Astrocyte (in vitro differentiated cells and primary cell): ENCODE results near the gene AVEN.

ENCODE experiments used
- CTCF ChIP-seq: IDR thresholded peaks from 2 replicates; pipeline ENCODE4 v1.5.1; 2011; ENCODE audit warnings: low read depth, mild to moderate bottlenecking, inconsistent platforms, low read length, moderate library complexity; ENCODE audit not compliant: insufficient read depth
- EZH2 ChIP-seq: IDR thresholded peaks from 2 replicates; pipeline ENCODE4 v1.6.1; 2012; ENCODE audit warnings: mild to moderate bottlenecking, low read length, inconsistent platforms; ENCODE audit not compliant: insufficient read depth

GRCh38 chr15:33844186-33844585 lies 194.8 kb downstream of the AVEN start:
- TF ChIP-seq CTCF (no peak), EZH2 (no peak)
